Subcutaneous abdominal adipose tissue (tissue), 5 donors: ENCODE results near the gene ZNF536.
"Not testable (repeated sequence)": the region's sequence is repeated elsewhere in the genome, so short reads cannot be mapped to it uniquely, and the experiment has no call there.

Experiments
- H3K27ac ChIP-seq: one replicate; pipeline ENCODE4 v1.7.0; 2013; ENCODE audit warnings: low read depth, mild to moderate bottlenecking, inconsistent platforms, low read length, moderate library complexity
- H3K27me3 ChIP-seq, 5 donors: one replicate each; pipeline ENCODE4 v1.7.0; 2013; ENCODE audit warnings: low read length in 5 of 5, inconsistent platforms in 1 of 5; ENCODE audit not compliant: control insufficient read depth in 5 of 5, insufficient read depth in 4 of 5
- H3K36me3 ChIP-seq, 5 donors: one replicate each; pipeline ENCODE4 v1.7.0; 2013; ENCODE audit warnings: low read length in 5 of 5; ENCODE audit not compliant: control insufficient read depth in 5 of 5, insufficient read depth in 5 of 5
- H3K4me1 ChIP-seq, 5 donors: one replicate each; pipeline ENCODE4 v1.7.0; 2013; ENCODE audit warnings: low read length in 5 of 5, mild to moderate bottlenecking in 3 of 5, moderate library complexity in 1 of 5; ENCODE audit not compliant: control insufficient read depth in 5 of 5, insufficient read depth in 5 of 5
- H3K4me3 ChIP-seq, 5 donors: one replicate each; pipeline ENCODE4 v1.7.0; 2013; ENCODE audit warnings: low read length in 5 of 5, low read depth in 1 of 5
- H3K9ac ChIP-seq, 5 donors: one replicate each; pipeline ENCODE4 v1.7.0; 2013; ENCODE audit warnings: low read length in 5 of 5, mild to moderate bottlenecking in 4 of 5, moderate library complexity in 3 of 5
- H3K9me3 ChIP-seq, 5 donors: one replicate each; pipeline ENCODE4 v1.7.0; 2013; ENCODE audit warnings: low read length in 5 of 5; ENCODE audit not compliant: control insufficient read depth in 5 of 5
- donor health status: healthy.
- donor health status: healthy.
- donor health status: healthy.
- donor health status: healthy.
- donor health status: healthy.

The ZNF536 gene

GRCh38 chr19:30394481-30395151 lies 22.4 kb downstream of the ZNF536 start:
- Histone ChIP-seq H3K9me3 (no peaks in the 10 kb centered on the region), H3K4me3 (no peak overlapping the region), H3K9ac (no peak overlapping the region), H3K4me1 (no peaks in the 10 kb centered on the region), H3K27ac (no peak overlapping the region), H3K36me3 (no peaks in the 10 kb centered on the region), H3K27me3 (peaks cover 0 to 10% (median 4%) of the 10 kb centered on the region in 5 donors)

GRCh38 chr19:30395283-30395682 lies 23.1 kb downstream of the ZNF536 start:
- no peaks in the 10 kb centered on the region for H3K9me3 ChIP-seq
- peaks cover 0 to 10% (median 4%) of the 10 kb centered on the region in 5 donors for H3K27me3 ChIP-seq
- no peaks in the 10 kb centered on the region for H3K4me1 ChIP-seq
- no peaks in the 10 kb centered on the region for H3K36me3 ChIP-seq
- no peak overlapping the region for H3K9ac ChIP-seq
- H3K4me3 ChIP-seq, result no peak overlapping the region
- H3K27ac ChIP-seq, result no peak overlapping the region

GRCh38 chr19:30398539-30398938 lies 26.4 kb downstream of the ZNF536 start:
- not testable (repeated sequence) for H3K27ac ChIP-seq, H3K9me3 ChIP-seq, H3K4me3 ChIP-seq, H3K27me3 ChIP-seq, H3K36me3 ChIP-seq, H3K4me1 ChIP-seq, H3K9ac ChIP-seq

GRCh38 chr19:30401956-30402355 lies 29.8 kb downstream of the ZNF536 start:
- Histone ChIP-seq H3K9me3 (no peaks in the 10 kb centered on the region), H3K4me1 (no peaks in the 10 kb centered on the region), H3K36me3 (no peaks in the 10 kb centered on the region), H3K9ac (no peak overlapping the region), H3K4me3 (no peak overlapping the region), H3K27me3 (no peaks in the 10 kb centered on the region), H3K27ac (no peak overlapping the region)

GRCh38 chr19:30402436-30403202 lies 30.4 kb downstream of the ZNF536 start:
- Histone ChIP-seq H3K9me3 (no peaks in the 10 kb centered on the region), H3K4me1 (no peaks in the 10 kb centered on the region), H3K9ac (no peak overlapping the region), H3K4me3 (no peak overlapping the region), H3K27me3 (no peaks in the 10 kb centered on the region), H3K27ac (no peak overlapping the region), H3K36me3 (no peaks in the 10 kb centered on the region)

GRCh38 chr19:30403203-30403985 lies 31.2 kb downstream of the ZNF536 start:
- Histone ChIP-seq H3K9me3 (no peaks in the 10 kb centered on the region), H3K36me3 (no peaks in the 10 kb centered on the region), H3K9ac (no peak overlapping the region), H3K4me3 (no peak overlapping the region), H3K4me1 (no peaks in the 10 kb centered on the region), H3K27ac (no peak overlapping the region), H3K27me3 (no peaks in the 10 kb centered on the region)

GRCh38 chr19:30406220-30407067 lies 34.3 kb downstream of the ZNF536 start:
- no peaks in the 10 kb centered on the region for H3K4me1 ChIP-seq
- H3K9ac ChIP-seq, result no peak overlapping the region

GRCh38 chr19:30407068-30407709 lies 35.0 kb downstream of the ZNF536 start:
- Histone ChIP-seq H3K4me1 (no peaks in the 10 kb centered on the region), H3K4me3 (no peak overlapping the region), H3K9me3 (no peaks in the 10 kb centered on the region), H3K27me3 (no peaks in the 10 kb centered on the region), H3K9ac (no peak overlapping the region), H3K27ac (no peak overlapping the region), H3K36me3 (no peaks in the 10 kb centered on the region)

More at GRCh38 chr19:30406220-30407067, 34.3 kb downstream of the ZNF536 start:
- H3K9me3 ChIP-seq, result no peaks in the 10 kb centered on the region
- no peak overlapping the region for H3K27ac ChIP-seq
- H3K36me3 ChIP-seq, result no peaks in the 10 kb centered on the region
- no peak overlapping the region for H3K4me3 ChIP-seq
- H3K27me3 ChIP-seq, result no peaks in the 10 kb centered on the region

- Histone ChIP-seq H3K9ac (no peak overlapping the region), H3K9me3 (no peaks in the 10 kb centered on the region), H3K27ac (no peak overlapping the region), H3K27me3 (no peaks in the 10 kb centered on the region), H3K36me3 (no peaks in the 10 kb centered on the region), H3K4me1 (no peaks in the 10 kb centered on the region), H3K4me3 (no peak overlapping the region)
Observed at GRCh38 chr19:30408734-30409301, 36.6 kb downstream of the ZNF536 start.
